ENCODE data around the gene TTYH3.
"Not testable (repeated sequence)": the region's sequence is repeated elsewhere in the genome, so short reads cannot be mapped to it uniquely, and the experiment has no call there.

The TTYH3 gene

DNA sequence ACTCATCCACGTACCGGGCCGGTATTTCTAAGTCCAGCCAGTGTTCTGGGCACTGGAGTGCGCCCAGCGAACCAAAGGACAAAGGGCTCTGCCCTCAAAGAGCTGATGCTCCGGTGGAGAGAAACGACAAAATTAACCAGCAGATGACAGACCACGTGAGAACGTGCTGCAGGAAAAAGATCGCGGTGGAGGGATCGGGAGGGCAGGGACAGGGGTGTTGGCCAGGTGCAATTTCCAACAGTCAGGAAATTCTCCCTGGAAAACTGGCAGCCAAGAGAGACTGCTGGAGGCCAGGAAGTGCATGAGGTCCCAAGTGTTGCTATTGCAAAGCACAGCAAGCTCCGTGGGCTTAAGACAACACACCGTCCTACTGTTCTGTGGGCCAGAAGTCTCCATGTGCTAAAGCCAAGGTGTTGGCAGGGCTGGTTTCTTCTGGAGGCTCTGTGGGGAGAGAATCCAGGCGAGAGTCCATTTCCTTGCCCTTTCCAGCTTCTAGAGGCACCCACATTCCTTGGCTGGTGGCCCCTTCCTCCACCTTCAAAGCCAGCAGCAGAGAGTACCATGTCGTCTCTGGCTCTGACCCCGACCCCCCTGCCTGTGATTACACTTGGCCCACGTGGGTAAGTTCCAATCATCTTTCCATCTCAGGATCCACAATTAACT, 34.9 kb downstream of the TTYH3 start:
- DNase-seq = no peak

DNA sequence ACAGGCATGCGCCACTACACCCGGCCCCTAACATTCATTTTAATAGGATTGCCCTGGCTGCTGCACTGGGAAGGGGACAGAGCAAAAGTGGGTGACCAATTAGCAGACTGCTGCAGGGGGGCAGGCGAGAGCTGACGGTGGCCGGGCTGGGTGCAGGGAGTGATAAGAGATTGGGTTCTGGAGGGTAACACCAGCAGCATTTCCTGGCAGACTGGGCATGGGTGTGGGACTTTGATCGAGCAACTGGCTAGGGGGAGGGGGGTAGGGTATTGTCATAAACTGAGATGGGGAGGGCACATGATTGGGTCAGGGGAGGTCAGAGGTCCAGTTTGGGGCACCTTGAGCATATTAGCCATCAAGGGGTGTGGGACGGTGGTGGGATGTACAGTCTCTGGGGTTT, 36.1 kb downstream of the TTYH3 start:
- no peak for DNase-seq

DNA sequence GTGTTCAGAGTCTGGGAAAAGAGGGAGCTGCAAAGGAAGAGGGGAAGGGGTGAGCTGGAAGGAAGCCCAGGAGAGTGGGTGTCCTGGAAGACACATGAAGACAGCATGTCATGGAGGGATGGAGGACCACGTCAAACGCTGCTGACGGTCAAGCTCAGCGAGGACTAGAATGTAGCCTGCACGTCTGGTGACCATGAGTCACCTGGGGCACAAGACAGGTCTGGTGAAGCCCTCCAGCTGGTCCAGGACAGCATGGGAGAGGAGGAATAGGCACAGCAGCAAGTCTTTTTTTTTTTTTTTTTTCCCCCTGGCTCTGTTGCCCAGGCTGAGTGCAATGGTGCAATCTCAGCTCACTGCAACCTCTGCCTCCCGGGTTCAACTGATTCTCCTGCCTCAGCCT, 36.6 kb downstream of the TTYH3 start:
- DNase-seq = no peak

DNA sequence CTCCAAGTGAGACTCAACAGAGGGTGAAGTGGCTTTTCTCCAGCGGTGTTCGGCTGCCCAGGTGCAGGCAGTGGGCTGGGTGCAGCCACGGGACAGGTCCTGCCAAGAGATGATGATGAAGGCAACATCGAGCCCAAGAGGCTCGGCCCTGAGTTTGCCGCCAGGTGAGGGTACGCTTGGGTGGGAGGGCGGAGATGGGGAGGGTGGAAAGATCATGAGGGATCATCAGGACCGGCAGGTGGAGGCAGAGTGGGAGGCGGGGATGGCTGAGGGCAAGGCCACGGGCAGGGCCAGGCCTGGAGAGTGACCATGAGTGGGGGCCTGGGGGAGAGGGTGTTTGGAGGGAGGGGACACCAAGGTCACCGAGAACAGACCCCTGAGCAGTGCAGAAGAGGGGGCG, 38.4 kb downstream of the TTYH3 start:
- no peak for DNase-seq

DNA sequence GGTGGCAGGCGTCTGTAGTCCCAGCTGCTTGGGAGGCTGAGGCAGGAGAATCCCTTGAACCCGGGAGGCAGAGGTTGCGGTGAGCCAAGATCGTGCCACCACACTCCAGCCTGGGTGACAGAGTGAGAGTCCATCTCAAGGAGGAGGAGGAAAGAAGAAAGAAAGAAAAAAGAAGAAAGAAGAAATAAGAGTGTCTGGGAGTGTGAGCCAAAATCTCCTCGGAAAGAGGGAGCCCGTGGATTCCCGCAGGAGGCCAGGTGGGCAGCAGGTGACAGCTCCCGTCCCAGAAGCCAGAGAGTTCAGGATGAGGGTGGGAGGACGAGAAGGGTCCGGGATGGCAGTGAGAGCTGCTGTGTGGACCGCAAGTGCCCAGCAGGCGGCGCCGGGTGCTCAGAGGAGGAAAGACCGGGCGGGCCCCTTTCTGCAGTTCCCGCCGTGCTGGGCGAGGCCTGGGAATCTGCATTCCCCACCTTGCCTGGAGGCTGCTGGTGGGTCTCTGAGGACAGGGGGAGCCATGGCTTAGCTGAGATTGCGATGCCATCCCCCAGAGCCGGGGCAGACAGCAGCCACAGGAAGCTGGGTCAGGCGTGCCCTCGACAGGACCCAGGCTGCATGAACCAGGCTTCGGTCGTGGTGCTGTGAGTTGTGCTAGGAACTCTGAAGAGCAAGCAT, 39.1 kb downstream of the TTYH3 start:
- peak; percentile 64 for DNase-seq

DNA sequence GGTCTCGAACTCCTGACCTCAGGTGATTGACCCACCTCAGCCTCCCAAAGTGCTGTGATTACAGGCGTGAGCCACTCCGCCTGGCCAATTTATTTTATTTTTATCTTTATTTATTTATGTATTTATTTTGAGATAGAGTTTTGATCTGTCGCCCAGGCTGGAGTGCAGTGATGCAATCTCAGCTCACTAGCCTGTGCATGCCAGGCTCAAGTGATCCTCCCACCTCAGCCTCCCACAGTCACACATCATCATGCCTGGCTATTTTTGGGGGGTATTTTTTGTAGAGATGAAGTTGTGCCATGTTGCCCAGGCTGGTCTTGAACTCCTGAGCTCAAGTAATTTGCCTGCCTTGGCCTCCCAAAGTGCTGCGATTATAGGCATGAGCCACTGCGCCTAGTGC, 41.4 kb downstream of the TTYH3 start:
- not testable (repeated sequence) for DNase-seq

DNA sequence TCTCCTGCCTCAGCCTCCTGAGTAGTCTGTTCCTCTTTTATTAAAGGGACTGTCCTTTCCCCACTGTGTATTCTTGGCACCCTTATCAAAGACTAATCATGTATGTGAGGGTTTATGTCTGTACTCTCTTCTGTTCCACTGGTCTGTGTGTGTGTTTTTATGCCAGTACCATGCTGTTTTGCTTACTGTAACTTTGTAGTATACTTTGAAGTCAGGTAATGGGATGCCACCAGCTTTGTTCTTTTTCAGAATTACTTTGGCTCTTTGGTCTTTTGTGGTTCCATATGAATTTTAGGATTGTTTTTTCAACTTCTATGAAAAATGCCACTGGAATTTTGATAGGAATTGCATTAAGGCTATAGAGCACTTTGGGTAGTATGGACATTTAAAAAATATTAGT, 42.1 kb downstream of the TTYH3 start:
- DNase-seq = no peak

DNA sequence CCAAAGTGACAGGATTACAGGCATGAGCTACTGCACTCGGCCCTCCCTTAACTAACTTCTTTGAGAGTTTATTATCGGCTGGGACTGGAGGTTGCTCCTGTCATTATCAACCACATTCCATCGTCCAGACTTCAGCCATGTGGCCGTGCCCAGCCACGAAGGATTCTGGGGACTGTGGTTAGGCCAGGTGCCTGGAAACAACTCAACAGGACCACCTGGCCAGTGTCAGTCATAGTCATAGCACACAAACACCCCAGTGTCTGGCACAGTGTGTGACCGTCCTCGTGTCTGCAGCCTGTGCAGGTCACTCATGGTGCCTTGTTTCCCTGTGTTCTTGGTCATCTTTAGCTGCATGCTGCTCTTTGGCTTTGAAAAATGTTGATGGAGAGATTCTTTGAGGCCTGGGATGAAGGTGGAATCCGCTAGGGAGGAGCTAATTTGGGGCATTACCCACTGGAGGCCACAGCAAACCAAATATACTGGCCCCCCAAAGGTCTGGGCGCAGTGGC, 43.5 kb downstream of the TTYH3 start:
- no peak for DNase-seq

DNA sequence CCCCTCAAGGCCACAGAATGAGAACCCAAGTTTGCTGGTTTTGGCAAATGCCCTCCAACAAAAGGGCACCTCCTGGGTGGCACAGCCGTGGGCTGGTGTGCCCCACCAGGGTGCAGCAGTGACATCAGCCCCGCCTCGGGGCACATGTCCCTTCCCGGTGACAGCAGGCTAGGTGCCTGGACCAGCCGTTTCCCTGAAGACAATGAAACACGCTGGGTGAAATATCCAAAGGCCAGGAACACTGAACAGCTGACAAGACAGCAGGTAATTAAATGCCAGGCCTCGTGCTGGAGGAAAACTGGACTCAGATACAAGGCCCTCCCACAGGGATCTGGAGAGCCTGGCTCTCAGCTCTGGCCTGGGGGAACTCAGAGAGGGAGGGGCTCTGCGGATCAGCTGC, 44.8 kb downstream of the TTYH3 start:
- not testable (repeated sequence) for DNase-seq

DNA sequence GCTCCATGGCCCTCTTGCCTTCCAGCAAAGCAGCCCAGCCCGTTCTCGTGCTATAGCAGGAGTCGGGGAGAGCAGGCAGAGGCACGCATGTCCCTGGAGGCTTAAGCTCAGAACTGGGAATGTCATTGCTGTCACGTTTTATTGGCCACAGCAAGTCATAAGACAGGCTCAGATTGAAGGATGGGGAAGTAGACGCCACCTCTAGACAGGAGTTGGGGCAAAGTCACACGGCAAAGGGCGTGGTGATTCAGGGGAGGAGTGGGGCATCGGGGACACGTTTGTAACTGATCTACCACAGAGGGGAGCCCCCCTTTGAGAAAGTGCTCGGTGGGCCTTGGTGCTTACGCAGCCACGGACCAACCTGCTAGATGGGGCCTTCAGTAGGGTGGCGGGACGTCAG, 46.7 kb downstream of the TTYH3 start:
- not testable (repeated sequence) for DNase-seq

DNA sequence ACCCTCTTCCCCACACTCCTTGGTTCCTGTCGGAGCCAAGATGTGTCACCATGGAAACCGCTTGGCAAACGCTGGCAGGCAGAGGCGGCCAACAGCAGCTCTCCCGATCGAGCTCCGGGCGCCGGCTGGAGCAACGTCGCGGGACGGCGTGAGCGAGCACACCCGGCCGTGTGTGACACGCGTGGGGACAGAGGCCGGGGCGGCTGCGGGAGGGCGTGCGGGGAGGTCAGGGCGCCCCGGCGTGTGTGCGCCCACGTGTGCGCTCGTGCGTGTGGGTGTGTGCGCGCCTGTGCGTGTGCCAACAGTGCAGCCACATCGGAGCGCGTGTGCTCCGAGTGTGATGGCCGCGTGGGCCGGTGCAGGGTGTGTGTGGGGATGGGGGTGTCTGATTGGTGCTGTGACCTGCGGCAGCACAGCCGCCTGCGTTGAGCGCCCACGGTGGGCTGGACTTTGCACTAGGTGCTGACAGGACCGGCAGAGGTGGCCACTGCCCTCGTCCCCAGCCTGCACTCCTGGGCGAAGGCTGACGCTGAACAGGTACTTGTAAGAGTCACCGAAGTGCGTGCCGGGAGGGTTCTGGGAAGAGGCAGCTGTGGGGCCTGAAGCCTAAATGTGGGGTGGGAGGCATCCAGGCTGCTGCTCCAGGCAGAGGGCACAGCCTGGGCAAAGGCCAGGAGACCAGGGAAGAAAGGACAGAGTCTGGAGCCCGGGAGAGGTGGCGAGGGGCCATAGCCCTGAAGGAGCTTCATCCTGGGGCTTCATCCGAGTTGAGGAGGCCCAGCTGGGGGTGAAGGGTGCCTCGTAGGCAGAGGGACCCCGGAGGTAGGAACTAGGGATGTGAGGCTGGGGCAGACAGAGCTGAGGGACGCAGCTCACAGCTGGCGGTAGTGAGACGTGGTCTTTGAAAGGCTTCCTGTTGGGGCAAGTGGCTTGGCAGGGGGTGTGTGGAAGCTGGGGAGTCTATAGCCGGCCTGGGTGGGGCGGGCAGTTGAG, 47.6 kb downstream of the TTYH3 start:
- not testable (repeated sequence) for DNase-seq

DNA sequence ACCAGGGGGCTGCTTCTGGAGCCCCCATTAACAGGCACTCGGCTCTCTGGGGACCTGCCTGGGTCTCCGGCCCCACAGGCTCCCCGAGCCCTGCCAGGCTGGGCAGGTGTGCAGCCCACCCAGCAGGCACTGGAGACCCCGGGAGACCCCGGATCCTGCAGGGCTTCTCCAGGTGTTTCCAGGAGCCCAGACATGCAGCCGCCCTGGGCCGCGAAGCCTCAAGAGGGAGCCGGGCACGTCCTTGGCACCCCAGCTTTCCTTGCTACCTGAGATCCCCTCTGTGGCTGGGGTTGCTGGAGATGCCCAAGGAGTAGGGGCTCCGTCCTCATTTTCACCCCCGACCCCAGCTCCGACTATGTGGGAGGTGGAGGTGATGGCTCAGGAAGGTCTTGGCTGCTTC, 48.5 kb downstream of the TTYH3 start:
- DNase-seq = no peak

DNA sequence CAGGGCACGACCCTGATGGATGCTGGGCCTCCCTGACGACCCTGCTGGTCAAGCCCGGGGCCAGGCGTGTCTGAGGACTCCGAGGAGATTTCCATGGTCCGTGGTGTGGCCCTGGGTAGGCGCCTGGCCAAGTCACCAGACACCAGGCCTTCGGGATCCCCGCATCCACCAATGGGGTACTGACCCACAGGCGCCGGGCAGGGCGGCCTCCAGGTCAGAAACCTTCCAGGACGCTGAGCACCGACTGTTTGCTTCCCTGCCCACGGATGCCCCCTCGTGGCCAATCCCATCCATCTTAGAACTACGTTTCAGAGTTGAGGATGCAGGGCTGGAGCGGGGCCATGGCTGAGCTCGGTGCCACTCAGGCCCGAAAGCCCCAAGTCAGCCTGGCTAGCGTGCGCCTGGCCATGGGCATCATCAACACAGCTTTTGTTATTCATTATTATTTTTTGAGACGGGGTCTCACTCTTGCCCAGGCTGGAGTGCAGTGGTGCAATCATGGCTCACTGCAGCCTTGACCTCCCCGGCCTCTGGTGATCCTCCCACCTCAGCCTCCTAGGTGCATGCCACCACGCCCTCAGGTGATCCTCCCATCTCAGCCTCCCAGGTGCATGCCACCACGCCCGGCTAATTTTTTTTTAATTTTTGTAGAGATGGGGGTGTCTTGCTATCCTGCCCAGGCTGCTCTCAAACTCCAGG, 49.2 kb downstream of the TTYH3 start:
- no peak for DNase-seq

DNA sequence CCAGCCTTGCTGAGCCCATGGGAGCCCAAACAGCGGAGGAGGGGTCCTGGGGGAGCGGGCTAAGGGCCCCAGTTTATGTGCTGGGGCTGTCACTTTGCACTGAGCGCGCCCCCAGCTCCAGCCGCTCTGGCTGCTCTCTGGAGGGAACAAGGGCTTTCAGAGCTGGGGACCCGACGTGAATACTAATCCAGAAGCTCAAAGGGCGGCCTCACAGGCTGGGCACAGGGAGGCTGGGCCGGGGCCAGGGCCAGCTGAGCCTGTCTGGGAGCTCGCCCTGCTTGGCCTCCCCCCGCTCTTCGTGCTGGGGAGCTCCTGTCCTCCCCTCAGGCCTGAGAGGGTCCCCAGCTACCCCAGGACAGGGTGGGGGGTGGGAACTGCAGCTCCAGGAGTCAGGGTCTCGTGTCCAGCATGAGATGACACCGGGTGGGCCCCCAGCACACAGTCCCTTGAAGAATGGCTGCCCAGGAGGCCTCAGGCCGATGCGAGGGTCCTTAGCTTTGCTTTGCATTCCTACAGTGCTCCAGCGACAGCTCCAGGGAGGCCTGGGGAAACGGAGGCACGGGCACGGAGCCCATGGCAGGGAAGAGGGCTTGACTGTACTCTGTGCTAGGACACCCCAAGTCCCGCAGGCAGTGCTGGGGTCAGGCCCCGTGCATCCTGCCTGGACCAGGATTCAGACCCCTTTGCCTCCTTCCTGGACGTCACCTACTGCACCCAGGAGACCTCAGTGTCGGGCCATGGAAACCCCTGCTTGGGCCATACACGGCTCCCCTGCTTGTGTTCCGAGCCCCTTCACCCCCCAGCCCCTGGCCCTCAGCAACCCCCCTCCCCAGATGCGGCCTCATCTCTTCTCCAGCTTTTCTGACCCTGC, 50.4 kb downstream of the TTYH3 start:
- DNase-seq = no peak

DNA sequence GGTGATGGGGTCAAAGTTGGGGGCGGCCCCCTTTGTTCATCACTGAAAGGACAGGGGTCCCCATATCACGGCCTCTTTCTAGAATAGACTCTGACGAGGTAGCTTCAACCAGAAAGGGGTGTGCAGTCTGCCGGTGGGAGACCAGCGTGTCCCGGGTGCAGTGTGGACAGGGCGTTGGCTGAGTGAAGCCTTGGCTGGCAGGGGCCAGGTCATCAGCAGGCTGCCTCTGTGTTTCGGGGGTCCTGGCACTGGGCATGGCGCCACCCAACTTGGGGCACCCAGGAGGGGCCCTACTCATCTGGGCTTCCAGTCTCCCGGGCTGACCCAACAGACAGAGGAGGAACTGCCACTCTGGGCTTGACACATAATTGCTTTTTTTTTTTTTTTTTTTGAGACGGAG, 52.7 kb downstream of the TTYH3 start:
- no peak for DNase-seq

DNA sequence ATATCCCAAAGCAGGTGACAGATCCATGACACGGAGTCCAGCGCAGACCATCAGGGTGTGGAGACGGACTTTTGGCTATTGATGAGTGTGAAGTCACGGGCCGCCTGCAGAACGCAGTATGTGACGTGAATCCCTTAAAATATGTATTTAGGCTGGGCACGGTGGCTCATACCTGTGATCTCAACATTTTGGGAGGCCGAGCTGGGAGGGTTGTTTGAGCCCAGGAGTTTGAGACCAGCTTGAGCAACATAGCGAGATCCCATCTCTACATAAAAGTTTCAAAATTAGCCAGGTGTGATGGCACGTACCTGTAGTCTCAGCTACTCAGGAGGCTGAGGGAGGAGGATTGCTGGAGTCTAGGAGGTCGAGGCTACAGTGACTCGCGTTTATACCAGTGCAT, 54.3 kb downstream of the TTYH3 start:
- no peak for DNase-seq

DNA sequence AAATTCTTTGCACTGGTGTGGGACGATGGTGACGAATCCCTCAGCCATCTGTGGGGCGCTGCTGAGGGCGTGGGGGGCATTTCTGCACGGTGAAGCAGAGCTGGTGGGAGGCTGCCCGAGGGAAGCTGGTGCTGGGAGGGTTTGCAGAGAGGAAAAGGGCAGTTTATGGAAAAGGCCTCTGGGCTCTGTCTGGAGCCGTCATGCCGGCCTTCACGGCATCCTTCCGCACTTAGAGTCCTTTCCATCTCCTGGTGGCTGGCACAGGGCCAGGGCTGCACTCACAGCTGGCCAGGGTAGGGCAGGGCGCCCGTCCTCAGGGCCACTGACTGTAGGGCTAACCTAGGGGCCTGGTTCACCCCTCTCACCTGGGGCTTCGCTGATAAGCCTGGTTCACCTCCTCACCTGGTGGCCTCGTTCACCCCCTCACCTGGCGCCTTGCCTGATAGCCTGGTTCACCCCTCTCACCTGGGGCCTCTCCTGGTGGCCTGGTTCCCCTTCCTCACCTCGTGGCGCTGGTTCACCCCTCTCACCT, 55.6 kb downstream of the TTYH3 start:
- DNase-seq = no peak

DNA sequence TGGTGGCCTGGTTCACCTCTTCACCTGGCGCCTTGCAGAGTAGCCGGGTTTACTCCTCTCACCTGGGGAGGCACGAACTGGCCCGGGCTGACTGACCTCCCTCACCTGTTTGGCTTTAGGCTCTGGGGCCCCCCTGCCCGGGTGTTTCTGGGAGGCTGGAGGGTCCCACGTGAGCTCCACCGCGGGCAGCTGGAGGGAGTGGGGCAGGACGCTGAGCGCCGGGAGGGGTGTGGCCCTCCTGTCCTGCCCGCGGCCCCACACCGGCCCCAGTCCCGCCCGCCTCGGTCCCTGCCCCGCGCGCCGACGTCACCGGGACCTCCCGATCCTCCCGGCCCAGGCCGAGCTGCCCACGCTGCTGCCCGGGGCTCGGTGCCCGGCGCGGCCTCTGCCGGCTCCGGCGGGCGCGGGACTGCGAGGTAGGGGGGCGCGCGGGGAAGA, 56.1 kb downstream of the TTYH3 start, which contains the start of gene AMZ1:
Gene AMZ1, plus strand, starts transcription at position 322 of the 438 bp plus-strand sequence. CDS start 12,250 bp downstream, outside the sequence.
- DNase-seq = no peak

DNA sequence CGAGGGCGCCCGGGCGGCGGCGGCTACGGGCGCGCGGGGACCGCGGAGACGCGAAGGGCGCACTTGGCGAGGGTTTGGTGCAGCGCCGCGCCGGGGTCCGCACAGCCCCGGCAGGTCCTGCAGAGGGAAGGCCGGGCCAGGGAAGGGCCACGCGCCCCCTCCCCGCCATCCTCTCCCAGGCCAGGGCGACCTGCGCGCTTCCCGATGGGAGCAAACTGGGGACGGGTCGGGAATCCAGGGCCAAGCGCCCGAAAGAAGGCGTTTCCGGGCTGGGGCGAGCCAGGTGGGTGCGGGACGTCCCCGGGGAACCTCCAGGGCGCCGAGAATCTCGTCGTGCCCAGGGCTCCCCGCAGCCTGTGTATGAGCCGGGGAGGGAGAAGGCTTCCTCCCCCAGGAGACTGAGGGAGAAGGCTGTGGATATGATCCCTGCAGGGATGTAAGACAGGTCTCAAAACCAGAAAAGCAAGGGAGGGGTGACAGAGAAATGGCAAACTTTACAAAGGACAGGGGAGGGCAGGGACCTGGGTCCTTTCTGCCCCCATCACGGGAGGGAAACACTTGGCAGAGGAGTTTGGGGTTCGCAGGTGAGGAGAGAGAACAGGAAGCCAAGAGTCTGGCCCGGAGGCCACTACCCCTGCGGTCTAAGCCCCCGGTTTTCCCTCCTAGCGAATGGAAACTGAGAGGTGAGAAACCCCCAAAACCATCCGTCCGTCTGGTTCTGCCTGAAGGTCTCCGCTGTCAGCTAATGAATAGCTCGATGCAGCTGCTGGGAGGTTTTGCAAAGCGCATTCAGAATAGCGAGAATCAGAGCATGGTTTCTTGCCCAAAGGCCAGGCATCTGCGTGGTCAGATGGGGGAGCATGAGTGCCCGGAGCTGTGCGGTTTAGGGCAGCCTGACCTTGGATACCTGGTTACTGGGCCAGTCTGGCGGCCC, 56.9 kb downstream of the TTYH3 start:
- no peak for DNase-seq

DNA sequence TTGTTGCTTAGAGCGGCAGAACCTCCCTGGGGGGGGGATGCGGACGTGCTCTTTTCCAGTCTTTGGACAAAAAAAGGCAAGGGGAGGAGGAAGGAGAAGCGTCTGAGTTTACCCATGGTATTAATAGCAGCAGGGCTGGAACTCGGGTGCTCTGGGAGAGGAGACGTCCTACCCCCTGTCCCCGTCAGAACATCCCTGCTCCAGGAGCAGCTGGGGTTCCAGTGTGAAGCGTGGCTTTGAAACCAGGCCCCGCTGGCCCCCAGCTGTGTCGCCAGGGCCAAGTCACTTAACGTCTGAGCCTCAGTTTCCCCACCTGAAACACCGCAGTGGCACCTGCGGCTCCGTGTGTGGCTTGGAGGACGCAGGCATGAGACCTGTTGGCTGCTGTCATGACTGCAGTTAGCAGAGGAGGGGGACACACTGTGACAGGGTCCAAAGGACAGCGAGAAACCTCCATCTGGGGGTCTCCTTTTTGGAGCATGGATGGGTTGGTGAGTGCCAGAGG, 57.6 kb downstream of the TTYH3 start:
- DNase-seq = no peak
